K562 (cell line): Measurements from ENCODE around the gene GP1BA. TPM values are rescaled to one million over a fixed set of nuclear protein-coding genes. Genes with fewer than 3 reads are reported as not detected.
A peak's percentile ranks its signal among the peaks of the same experiment; 100 is the strongest.

Source experiments
- CCAR2 ChIP-seq: fragments of 200-400 bp; formaldehyde crosslinking; IDR thresholded peaks from 2 replicates; pipeline ENCODE4 v1.6.1; 2017; ENCODE audit warnings: mild to moderate bottlenecking, low read depth, low read length
- CHD4 ChIP-seq: fragments of 200-600 bp; sonication (generic); IDR thresholded peaks from 3 replicates; pipeline ENCODE4 v1.6.1; 2012; ENCODE audit warnings: low read depth, mild to moderate bottlenecking, mixed read lengths, low read length, inconsistent platforms; ENCODE audit not compliant: insufficient read depth, insufficient replicate concordance, poor library complexity, severe bottlenecking
- CXXC5 ChIP-seq: fragments of 250-450 bp; sonication (Bioruptor Pico); IDR thresholded peaks from 2 replicates; pipeline ENCODE4 v1.8.0; 2022; ENCODE audit warnings: inconsistent platforms, mild to moderate bottlenecking, moderate library complexity
- DPF2 ChIP-seq: fragments of 450-650 bp; IDR thresholded peaks from 2 replicates; pipeline ENCODE4 v1.6.1; 2016
- ESRRA ChIP-seq: fragments of 450-650 bp; IDR thresholded peaks from 2 replicates; pipeline ENCODE4 v1.6.1; 2014; ENCODE audit warnings: low read depth, mild to moderate bottlenecking, moderate library complexity, borderline replicate concordance
- FUS ChIP-seq: fragments of 200-400 bp; formaldehyde crosslinking; optimal IDR thresholded peaks from 2 replicates; pipeline ENCODE3; 2017; ENCODE audit warnings: low read depth, low read length
- GTF2A2 ChIP-seq: IDR thresholded peaks from 2 replicates; pipeline ENCODE4 v1.6.1; 2016; ENCODE audit warnings: mild to moderate bottlenecking, missing genetic modification characterization, missing compliant biosample characterization
- MNT ChIP-seq, 2 experiments: fragments of 450-650 bp; conservative IDR thresholded peaks; 2 replicates each; pipeline ENCODE4 v1.6.1; 2017; ENCODE audit warnings: mild to moderate bottlenecking in 2 of 2, moderate library complexity in 2 of 2
- MXD1 ChIP-seq: fragments of 250-450 bp; sonication (Bioruptor Pico); IDR thresholded peaks from 2 replicates; pipeline ENCODE4 v1.8.0; 2021; ENCODE audit warnings: borderline replicate concordance, mild to moderate bottlenecking, moderate library complexity; ENCODE audit not compliant: poor library complexity, severe bottlenecking
- MYC ChIP-seq, 2 experiments: fragments of 250-450 bp in 1 of 2; sonication (Bioruptor Pico) in 1 of 2; IDR thresholded peaks; 2 replicates each; pipeline versions ENCODE4 v1.5.1 to v1.6.1; 2012 to 2021; ENCODE audit warnings: low read depth in 2 of 2, borderline replicate concordance in 1 of 2, improper control_type of control experiment in 1 of 2, low read length in 1 of 2, mild to moderate bottlenecking in 1 of 2, moderate library complexity in 1 of 2
- PTRF ChIP-seq: fragments of 450-650 bp; IDR thresholded peaks from 2 replicates; pipeline ENCODE4 v1.6.1; 2016; ENCODE audit warnings: mild to moderate bottlenecking, missing genetic modification characterization, missing compliant biosample characterization
- RAD21 ChIP-seq, 2 experiments: fragments of 250-450 bp in 1 of 2; fragments of 450-650 bp in 1 of 2; sonication (Bioruptor Pico) in 1 of 2; formaldehyde crosslinking in 1 of 2; IDR thresholded peaks in 1 of 2; conservative IDR thresholded peaks in 1 of 2; 2 replicates each; pipeline versions ENCODE4 v1.4.0 to v1.8.0; 2020 to 2022; ENCODE audit warnings: mild to moderate bottlenecking in 2 of 2, moderate library complexity in 1 of 2
- RNF2 ChIP-seq: sonication (generic); IDR thresholded peaks from 2 replicates; pipeline ENCODE4 v1.6.1; 2016
- SMAD4 ChIP-seq: fragments of 250-450 bp; sonication (Bioruptor Pico); conservative IDR thresholded peaks from 2 replicates; pipeline ENCODE4 v1.8.0; 2021; ENCODE audit warnings: inconsistent platforms, mild to moderate bottlenecking, moderate library complexity
- TCF3 ChIP-seq: sonication (generic); formaldehyde crosslinking; IDR thresholded peaks from 2 replicates; pipeline ENCODE4 v1.4.0; 2020; ENCODE audit warnings: mild to moderate bottlenecking, missing genetic modification reagents
- TCF7 ChIP-seq: sonication (generic); IDR thresholded peaks from 2 replicates; pipeline ENCODE4 v1.6.1; 2016; ENCODE audit warnings: antibody characterized with exemption, borderline replicate concordance
- TEAD1 ChIP-seq, 2 experiments: fragments of 450-650 bp in 1 of 2; sonication (generic) in 1 of 2; formaldehyde crosslinking; IDR thresholded peaks; 2 replicates each; pipeline versions ENCODE4 v1.4.0 to v1.8.0; 2020 to 2022; ENCODE audit warnings: mild to moderate bottlenecking in 2 of 2, missing genetic modification reagents in 1 of 2
- ZNF3 ChIP-seq: fragments of 250-450 bp; sonication (Bioruptor Pico); IDR thresholded peaks from 2 replicates; pipeline ENCODE4 v1.5.0; 2021; ENCODE audit warnings: mild to moderate bottlenecking, moderate library complexity
- polyA plus RNA-seq, 8 experiments: library from polyadenylated mRNA; depleted of rRNA in 4 of 8; stranded (reverse) in 5 of 8; unstranded in 3 of 8; fragments of >200 nt; fragmentation: Nextera tagmentation in 2 of 8; fragmentation: Illumina TruSeq in 1 of 8; extraction: Ambion mirVana in 2 of 8; extraction: Trizol in 1 of 8; gene quantifications; 2 replicates each; pipeline versions ENCODE4 v1.2.1 to v1.2.3, GENCODE V29; 2011 to 2014; ENCODE audit warnings: inconsistent platforms in 1 of 8, missing spikeins in 1 of 8
- total RNA-seq, 7 experiments: library from RNA; depleted of rRNA in 6 of 7; stranded (reverse); fragments of >200 nt in 6 of 7; fragmentation: Illumina TruSeq in 2 of 7; extraction: Trizol in 2 of 7; gene quantifications; 2 replicates each; pipeline versions ENCODE4 v1.2.1 to v1.2.3, GENCODE V29; 2011 to 2021; ENCODE audit warnings: low replicate concordance in 1 of 7
- TF ChIP-seq, protein P1 (sequence below): IDR thresholded peaks from 2 replicates; pipeline ENCODE4 v1.6.1; 2014; ENCODE audit warnings: antibody characterized with exemption
- TF ChIP-seq, protein P2 (sequence below): IDR thresholded peaks from 3 replicates; pipeline ENCODE4 v1.6.1; 2011; ENCODE audit warnings: borderline replicate concordance, mild to moderate bottlenecking, moderate library complexity; ENCODE audit not compliant: insufficient read length; ENCODE audit errors: extremely low read depth

GP1BA gene
- total and polyA plus RNA-seq, 9 of the 15 experiments (the other 6 are each of a cell fraction or from before 2014, with no cell fraction given) = 0.01 TPM; not detected in 8

- TF ChIP-seq RAD21 (CRISPR knock-in tag; conservative IDR thresholded peaks at IDR 0.05 in 1 of 2, IDR thresholded peaks at IDR 0.05 in 1 of 2) (peak; percentile 70 to 84), RNF2 (no peak), TCF3 (CRISPR knock-in tag) (no peak), ZNF3 (CRISPR knock-in tag) (no peak), PTRF (tag) (no peak), CXXC5 (CRISPR knock-in tag) (peak; percentile 21; the same call in 1 of the 2 replicates), MYC (IDR thresholded peaks at IDR 0.05; ENCODE audit: low read depth, low read length) (no peak), MYC (CRISPR knock-in tag; IDR thresholded peaks at IDR 0.05; ENCODE audit: borderline replicate concordance, low read depth) (no peak), FUS (no peak), CCAR2 (no peak), ESRRA (no peak), CHD4 (no peak), DPF2 (peak; percentile 66; the same call in 1 of the 2 replicates), MXD1 (CRISPR knock-in tag) (no peak), SMAD4 (CRISPR knock-in tag) (0 out of 2 replicates have a peak, but pooled peaks have one; percentile 41), TCF7 (no peak), GTF2A2 (tag) (no peak), MNT (conservative IDR thresholded peaks at IDR 0.05) (no peak), TEAD1 (CRISPR knock-in tag; IDR thresholded peaks at IDR 0.05) (0 out of 4 replicates have a peak, but pooled peaks of 1 of the 2 experiments have one; percentile 35)
- TF ChIP-seq, protein P1, sequence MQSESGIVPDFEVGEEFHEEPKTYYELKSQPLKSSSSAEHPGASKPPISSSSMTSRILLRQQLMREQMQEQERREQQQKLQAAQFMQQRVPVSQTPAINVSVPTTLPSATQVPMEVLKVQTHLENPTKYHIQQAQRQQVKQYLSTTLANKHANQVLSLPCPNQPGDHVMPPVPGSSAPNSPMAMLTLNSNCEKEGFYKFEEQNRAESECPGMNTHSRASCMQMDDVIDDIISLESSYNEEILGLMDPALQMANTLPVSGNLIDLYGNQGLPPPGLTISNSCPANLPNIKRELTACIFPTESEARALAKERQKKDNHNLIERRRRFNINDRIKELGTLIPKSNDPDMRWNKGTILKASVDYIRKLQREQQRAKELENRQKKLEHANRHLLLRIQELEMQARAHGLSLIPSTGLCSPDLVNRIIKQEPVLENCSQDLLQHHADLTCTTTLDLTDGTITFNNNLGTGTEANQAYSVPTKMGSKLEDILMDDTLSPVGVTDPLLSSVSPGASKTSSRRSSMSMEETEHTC = no peak
- TF ChIP-seq, protein P2, sequence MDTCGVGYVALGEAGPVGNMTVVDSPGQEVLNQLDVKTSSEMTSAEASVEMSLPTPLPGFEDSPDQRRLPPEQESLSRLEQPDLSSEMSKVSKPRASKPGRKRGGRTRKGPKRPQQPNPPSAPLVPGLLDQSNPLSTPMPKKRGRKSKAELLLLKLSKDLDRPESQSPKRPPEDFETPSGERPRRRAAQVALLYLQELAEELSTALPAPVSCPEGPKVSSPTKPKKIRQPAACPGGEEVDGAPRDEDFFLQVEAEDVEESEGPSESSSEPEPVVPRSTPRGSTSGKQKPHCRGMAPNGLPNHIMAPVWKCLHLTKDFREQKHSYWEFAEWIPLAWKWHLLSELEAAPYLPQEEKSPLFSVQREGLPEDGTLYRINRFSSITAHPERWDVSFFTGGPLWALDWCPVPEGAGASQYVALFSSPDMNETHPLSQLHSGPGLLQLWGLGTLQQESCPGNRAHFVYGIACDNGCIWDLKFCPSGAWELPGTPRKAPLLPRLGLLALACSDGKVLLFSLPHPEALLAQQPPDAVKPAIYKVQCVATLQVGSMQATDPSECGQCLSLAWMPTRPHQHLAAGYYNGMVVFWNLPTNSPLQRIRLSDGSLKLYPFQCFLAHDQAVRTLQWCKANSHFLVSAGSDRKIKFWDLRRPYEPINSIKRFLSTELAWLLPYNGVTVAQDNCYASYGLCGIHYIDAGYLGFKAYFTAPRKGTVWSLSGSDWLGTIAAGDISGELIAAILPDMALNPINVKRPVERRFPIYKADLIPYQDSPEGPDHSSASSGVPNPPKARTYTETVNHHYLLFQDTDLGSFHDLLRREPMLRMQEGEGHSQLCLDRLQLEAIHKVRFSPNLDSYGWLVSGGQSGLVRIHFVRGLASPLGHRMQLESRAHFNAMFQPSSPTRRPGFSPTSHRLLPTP = no peak
Observed at GRCh38 chr17:4908711-4909496, 23.2 kb upstream of the GP1BA start (continued).
